ENCODE measurements around the gene UST.
"Not testable (repeated sequence)": the region's sequence is repeated elsewhere in the genome, so short reads cannot be mapped to it uniquely, and the experiment has no call there.

Gene UST

GRCh38 chr6:148956163-148956562, 209.3 kb downstream of the UST start:
- DNase-seq, result not testable (repeated sequence)

GRCh38 chr6:148957752-148958151, 210.9 kb downstream of the UST start:
- DNase-seq, result no peak

DNA sequence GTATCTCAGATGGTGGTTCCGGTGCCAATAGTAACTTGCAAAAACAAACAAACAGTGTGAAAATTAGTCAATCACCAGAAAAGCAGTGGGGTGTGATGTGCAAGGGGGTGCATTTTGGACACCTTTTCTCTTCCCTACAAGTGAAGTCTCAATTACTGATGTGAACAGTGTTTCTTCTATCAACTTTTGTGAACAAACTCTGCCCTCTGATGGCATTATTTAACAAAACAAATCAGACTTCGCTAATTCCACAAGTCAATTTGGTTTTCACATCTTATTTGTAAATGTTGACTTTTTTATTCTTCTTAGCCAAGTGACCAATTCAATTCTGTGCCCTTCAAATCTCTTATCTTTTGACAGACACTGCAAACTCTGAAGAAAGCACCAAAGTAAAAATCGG, 212.2 kb downstream of the UST start:
- DNase-seq, result no peak

GRCh38 chr6:148959501-148959900, 212.7 kb downstream of the UST start:
- no peak for DNase-seq

GRCh38 chr6:148962854-148963515, 216.2 kb downstream of the UST start:
- DNase-seq, result no peak

DNA sequence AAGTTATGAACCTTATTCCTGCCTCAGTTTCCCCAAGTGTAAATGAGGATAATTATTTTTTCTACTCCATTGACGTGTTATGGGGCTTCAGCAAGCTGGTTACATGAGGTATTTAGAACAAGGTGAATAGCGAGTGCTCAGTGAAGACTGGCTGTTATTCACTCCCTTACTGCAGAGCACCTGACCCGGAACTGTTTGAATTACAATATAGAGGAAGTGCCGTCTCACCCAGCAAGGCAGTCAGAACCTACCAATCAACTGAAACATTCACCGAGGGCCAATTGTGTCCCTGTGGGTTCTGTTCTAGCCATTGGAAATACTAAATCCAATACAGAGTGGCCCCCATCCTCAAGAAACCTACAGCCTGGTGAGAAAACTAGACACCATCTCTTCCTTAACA, 216.9 kb downstream of the UST start:
- no peak for DNase-seq

GRCh38 chr6:148964467-148964866, 217.6 kb downstream of the UST start:
- DNase-seq, result no peak

GRCh38 chr6:148965287-148965686, 218.5 kb downstream of the UST start:
- DNase-seq, result no peak

DNA sequence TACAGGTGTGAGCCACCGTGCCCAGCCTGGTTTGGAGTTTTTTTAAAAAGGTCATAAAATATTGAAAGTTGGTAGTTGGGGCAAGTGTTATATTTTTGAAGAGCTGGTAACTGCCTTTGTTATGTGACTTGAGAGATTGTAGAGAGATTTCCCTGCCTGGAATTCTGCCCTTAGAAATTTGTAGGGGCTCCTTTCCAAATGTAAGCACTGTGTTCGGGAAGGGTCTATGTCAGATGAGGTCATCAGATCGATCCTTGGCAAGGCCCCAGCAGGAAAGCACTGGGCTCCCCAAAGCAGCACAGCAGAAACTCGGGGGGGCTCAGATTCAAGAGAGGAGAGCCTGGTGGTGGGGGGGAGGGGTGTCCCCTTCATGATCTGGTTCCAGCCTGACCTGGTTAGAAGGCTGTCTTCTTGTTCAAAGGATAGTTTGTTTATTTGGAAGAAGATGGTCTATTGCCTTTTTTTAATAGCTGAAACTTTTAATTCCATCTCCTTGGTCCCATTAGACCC, 220.2 kb downstream of the UST start:
- DNase-seq, result no peak

GRCh38 chr6:148967541-148967956, 220.7 kb downstream of the UST start:
- DNase-seq, result no peak

GRCh38 chr6:148968771-148969602, 222.2 kb downstream of the UST start:
- DNase-seq, result no peak

DNA sequence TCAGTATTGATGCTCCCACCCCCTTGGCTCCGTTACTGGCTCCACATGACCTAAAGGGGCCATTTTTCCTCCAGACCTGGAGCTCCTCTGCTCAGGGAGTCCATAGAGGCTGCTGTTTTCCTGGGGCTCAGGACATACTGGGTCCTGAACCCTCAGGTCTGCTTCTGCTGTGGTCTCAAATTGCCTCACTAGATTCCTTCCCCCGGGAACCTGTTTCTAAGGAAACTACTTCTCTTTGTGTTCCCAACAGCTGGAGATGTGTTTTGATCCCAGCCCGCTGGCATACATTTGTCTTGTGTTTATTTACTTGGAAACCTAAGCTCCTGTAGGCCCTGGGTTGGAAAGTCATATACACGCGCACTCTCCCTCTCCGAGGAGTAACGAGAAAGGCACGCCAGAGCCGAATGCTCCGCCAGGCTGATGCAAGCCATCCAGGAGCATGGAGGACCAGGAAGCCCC, 222.8 kb downstream of the UST start:
- no peak for DNase-seq

DNA sequence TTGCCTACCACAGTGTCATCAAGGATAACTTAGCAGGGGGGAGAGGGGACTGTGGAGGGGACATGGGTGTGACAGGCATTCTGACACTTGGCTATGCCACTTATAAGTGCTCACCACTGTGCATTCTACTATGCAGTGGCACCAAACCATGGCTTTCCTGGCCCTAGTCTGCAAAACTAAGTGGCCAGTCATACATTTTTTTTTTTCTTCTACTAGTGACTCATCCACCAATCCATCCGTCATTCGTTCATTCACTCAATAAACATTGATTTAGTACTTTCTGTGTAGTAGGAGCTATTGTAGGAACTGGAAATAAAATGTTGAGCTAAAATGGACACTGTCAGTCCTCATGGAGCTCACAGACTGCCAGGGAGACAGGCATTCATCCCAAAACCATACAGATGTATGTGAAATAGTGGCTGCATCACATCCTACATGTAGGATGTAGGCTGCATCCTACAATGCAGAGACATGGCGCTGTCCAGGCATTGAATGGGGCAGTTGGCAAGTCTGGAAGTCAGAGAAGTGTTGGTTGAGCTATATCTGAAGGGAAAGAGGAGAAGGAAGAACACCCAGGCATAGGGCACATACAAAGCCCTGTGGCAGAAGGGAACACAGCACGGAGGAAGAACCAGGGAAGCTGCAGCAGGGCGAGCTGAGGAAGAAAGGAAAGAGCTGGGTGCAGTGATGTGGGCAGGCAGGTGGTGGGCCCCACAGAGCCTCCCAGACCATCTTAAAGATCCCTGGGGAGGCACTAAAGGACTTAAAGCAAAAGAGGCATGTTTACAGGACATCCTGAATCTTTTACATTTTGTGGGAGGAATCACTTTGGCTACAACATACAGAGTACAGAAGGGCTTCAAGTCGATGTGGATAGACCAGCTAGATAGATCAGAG, 224.4 kb downstream of the UST start:
- DNase-seq, result no peak

DNA sequence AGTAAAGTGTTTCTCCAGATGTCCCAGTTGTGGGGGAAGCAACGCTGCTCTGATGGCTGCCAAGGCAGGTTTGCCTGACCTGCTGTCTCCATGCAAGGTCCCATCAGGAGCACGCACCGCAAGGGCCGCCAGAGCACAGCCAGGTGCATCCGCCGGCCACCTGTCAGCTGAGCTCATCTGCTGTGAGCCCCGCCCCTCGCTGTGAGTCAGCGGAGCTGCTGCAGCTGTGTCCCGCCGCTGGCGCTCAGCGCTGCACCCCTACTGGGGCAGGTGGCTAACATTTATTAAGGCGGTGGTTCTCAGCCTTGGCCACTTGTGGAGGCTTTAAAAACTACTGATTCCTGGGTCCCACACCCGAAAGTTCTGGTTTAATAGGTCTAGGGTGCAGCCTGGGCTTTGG, 225.7 kb downstream of the UST start:
- no peak for DNase-seq

DNA sequence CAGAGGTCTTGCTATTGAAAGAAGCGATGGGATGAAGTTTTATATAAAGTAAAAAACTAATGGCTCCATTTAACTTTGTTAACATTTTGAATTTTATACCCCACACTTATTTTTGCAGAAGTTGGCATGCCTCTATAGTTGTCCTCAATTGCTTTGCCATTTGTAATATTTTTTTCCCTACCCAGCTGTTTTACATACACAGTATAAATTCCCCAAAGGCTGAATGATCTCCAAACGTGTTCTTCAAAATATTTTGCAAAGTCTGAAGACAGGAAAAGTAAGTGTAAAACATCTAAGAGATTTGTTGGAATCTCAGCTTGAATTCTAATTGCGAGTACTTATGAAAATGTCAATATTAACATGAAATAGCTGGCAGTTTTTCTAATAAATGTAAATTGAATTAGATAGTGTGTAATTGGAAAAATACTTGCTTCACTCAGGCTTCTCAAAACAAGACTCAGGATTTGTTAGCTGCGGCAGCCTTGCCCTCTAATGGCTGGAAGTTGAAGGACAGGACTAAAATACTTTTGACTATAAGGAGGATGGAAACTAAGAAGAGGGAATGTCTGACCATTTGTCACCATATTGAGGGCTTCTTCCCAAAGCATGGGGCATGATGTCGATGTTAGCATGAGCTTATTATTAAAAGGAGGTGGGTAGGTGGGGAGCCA, 226.8 kb downstream of the UST start:
- DNase-seq, result no peak

DNA sequence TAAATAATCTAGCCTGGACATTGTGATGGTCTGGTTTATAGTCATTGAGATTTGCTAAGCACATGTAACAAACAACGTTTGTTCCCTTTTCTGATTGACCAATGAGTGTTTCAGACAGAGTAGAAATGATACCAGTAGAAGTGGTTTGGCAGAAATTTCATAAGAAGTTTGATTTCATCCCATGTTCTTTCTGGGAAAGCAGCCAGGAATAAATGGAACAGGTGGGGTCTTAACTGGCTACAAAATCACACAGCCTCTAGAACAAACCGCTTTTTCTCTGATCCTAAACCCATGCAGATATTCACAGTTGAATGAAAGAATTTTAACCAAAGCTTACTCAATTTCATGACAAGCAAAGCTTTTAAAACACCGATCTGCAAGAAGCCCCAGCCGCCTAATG, 227.5 kb downstream of the UST start:
- no peak for DNase-seq

- not testable (repeated sequence) for DNase-seq
Measured at GRCh38 chr6:148978298-148978697, 231.5 kb downstream of the UST start.

- no peak for DNase-seq
Measured at GRCh38 chr6:148979014-148979901, 232.4 kb downstream of the UST start.

GRCh38 chr6:148980234-148980633, 233.4 kb downstream of the UST start:
- DNase-seq, result no peak

- DNase-seq, result no peak
Measured at GRCh38 chr6:148981515-148981914, 234.7 kb downstream of the UST start.

- DNase-seq, result no peak
Measured at GRCh38 chr6:148983101-148983761, 236.4 kb downstream of the UST start.
